ENCODE measurements around the gene MRPS33.

- no peak for TF ChIP-seq EZH2 (IDR thresholded peaks at IDR 0.05; ENCODE audit: insufficient read depth, poor library complexity, severe bottlenecking)
- no peak for TF ChIP-seq EZH2phosphoT487 (IDR thresholded peaks at IDR 0.05; ENCODE audit: insufficient read depth, low read depth)
Observed at GRCh38 chr7:140972876-140973829, 41.6 kb downstream of the MRPS33 start.

Measured in GM23248 (cell line).